ENCODE results near the gene HTRA3.

HTRA3 gene

GRCh38 chr4:8265171-8265929 lies 4.2 kb upstream of the HTRA3 start:
- H3K27ac ChIP-seq = no peak overlapping the region
- TF ChIP-seq, protein P1, sequence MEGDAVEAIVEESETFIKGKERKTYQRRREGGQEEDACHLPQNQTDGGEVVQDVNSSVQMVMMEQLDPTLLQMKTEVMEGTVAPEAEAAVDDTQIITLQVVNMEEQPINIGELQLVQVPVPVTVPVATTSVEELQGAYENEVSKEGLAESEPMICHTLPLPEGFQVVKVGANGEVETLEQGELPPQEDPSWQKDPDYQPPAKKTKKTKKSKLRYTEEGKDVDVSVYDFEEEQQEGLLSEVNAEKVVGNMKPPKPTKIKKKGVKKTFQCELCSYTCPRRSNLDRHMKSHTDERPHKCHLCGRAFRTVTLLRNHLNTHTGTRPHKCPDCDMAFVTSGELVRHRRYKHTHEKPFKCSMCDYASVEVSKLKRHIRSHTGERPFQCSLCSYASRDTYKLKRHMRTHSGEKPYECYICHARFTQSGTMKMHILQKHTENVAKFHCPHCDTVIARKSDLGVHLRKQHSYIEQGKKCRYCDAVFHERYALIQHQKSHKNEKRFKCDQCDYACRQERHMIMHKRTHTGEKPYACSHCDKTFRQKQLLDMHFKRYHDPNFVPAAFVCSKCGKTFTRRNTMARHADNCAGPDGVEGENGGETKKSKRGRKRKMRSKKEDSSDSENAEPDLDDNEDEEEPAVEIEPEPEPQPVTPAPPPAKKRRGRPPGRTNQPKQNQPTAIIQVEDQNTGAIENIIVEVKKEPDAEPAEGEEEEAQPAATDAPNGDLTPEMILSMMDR (conservative IDR thresholded peaks at IDR 0.05) = no peak

- TF ChIP-seq, protein P1 (conservative IDR thresholded peaks at IDR 0.05) = no peak
- no peak overlapping the region for H3K27ac ChIP-seq
These were observed 3.5 kb upstream of the HTRA3 start for GRCh38 chr4:8266088-8266487.

DNA sequence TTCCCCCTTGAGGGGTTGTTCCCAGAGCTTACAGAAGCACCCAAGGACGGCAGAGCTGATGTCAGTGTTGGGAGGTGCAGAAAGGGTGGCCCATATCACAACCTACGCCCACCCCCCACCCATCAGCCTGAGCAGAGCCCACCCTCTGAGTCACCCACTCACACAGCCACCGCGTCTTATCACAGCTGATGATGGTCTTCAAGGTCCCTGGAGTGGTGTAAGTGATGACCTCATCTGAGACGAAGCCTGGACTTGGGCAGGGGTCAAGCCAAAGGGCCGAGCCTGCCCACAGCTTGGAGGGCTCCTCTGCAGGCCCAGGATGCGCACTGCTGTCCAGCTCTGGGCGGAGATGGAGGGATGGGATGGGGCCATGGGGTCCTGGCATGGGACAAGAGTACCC lies 3.0 kb upstream of the HTRA3 start:
- no peak overlapping the region for H3K27ac ChIP-seq
- TF ChIP-seq, protein P1 (conservative IDR thresholded peaks at IDR 0.05) = no peak

DNA sequence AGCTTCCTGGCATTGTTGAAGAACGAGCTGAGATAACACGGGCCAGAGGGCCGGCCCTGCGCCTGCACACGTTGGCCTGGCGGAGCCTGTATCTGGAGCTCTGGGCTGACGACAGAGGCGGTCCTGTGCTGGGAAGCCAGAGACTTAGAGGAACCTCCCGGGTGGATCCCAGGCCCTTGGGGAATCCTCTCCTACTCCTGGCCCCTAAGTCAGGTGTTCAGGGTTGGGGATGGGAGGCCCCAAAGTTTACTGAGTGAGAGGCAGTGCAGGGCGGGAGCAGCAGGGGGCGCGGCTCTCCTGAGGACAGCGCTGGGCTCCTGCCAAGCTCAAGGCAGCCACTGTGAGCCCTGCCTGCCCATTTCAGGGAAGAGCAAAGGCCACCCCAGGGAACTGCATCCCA lies 2.5 kb upstream of the HTRA3 start:
- no peak overlapping the region for H3K27ac ChIP-seq
- TF ChIP-seq, protein P1 (conservative IDR thresholded peaks at IDR 0.05) = peak; percentile 43

GRCh38 chr4:8268211-8268610 lies 1.3 kb upstream of the HTRA3 start:
- TF ChIP-seq, protein P1 (conservative IDR thresholded peaks at IDR 0.05) = no peak
- no peak overlapping the region for H3K27ac ChIP-seq

DNA sequence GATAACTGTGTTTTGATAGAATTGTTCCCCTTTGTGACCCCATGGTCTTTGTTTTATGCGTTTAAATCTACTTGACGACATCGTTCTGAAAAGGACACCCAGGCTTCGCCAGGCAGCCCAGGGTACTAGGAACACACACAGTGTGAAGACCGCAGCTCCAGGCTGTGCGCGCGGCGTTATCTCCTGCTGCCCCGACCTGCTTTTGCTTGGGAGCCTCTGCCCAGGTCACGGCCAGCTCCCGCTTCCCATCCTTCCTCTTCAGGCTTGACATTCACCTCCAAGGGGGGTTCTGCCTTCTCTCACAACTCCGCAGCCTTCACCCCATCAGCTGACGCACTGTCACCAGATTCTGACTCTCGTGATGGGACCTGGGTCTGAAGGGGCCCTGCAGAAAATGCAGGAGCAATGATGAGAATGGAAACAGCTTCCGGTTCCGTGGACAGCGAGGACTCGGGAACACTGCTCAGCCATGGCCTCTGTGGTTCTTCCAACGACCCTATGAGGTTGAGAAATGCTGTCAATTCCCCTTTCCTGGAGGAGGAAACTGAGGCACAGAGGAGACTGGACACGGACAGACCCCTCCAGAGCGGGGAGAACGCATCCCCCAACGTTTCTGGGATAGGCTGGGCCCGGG lies 536 bp upstream of the HTRA3 start:
- peak overlapping the region; percentile 43; the same call in 1 of the 2 replicates for H3K27ac ChIP-seq
- TF ChIP-seq, protein P1 (conservative IDR thresholded peaks at IDR 0.05) = no peak

GRCh38 chr4:8270418-8270771 lies 841 bp downstream of the HTRA3 start:
- peak overlapping the region; percentile 43; the same call in 1 of the 2 replicates for H3K27ac ChIP-seq
- TF ChIP-seq, protein P1 (conservative IDR thresholded peaks at IDR 0.05) = no peak

All from VCaP (cell line).